IMR-90 (cell line): ENCODE data around the gene TENM3. TPM values are rescaled to one million over a fixed set of nuclear protein-coding genes. Genes with fewer than 3 reads are reported as not detected.

Experiments
- ATAC-seq: fragments of 200-7000 bp; cut with Tn5 transposase; 2 replicates; pipeline ENCODE4 v1.9.1; 2020; ENCODE audit warnings: low read depth, mild to moderate bottlenecking, moderate library complexity
- BruUV-seq: library from RNA; stranded (reverse); fragments of 400-500 nt; replicated peaks from 2 replicates; lab custom pipeline; 2021; lab: Mats Ljungman, UMichigan
- CTCF ChIA-PET: fragments of 300-600 bp; formaldehyde crosslinking; extraction: SDS; loops from one replicate; lab custom pipeline; 2021; ENCODE audit warnings: antibody characterized with exemption; lab: Yijun Ruan, JAX
- POLR2A ChIA-PET: fragments of 300-600 bp; sonication (Branson Sonifier 250); formaldehyde crosslinking; loops from one replicate; lab custom pipeline; 2022; ENCODE audit warnings: antibody characterized with exemption; ENCODE audit not compliant: unreplicated experiment; lab: Charles Lee
- DNase-seq: peaks from one replicate; pipeline ENCODE4 v3.0.0; 2013
- H2AFZ ChIP-seq: replicated peaks from 2 replicates; pipeline ENCODE3; 2013; ENCODE audit warnings: low read length, mild to moderate bottlenecking; ENCODE audit not compliant: poor library complexity
- H2AK5ac ChIP-seq: 2 replicates; pipeline ENCODE4 v1.6.1; 2013; ENCODE audit warnings: low read depth, low read length, inconsistent platforms
- H2AK9ac ChIP-seq: replicated peaks from 2 replicates; pipeline ENCODE3; 2013; ENCODE audit warnings: mild to moderate bottlenecking, low read depth, low read length, moderate library complexity; ENCODE audit not compliant: poor library complexity
- H2BK120ac ChIP-seq: 2 replicates; pipeline ENCODE4 v1.6.1; 2013; ENCODE audit warnings: low read depth, low read length, inconsistent platforms
- H2BK15ac ChIP-seq: 3 replicates; pipeline ENCODE4 v1.6.1; 2013; ENCODE audit warnings: low read depth, low read length, inconsistent platforms
- H2BK20ac ChIP-seq: 2 replicates; pipeline ENCODE4 v1.6.1; 2013; ENCODE audit warnings: low read depth, mild to moderate bottlenecking, inconsistent platforms, low read length, moderate library complexity
- H2BK5ac ChIP-seq: 2 replicates; pipeline ENCODE4 v1.6.1; 2013; ENCODE audit warnings: mild to moderate bottlenecking, low read depth, low read length, inconsistent platforms; ENCODE audit not compliant: poor library complexity, severe bottlenecking
- H3K14ac ChIP-seq: replicated peaks from 2 replicates; pipeline ENCODE4 v1.6.1; 2013; ENCODE audit warnings: low read depth, low read length, inconsistent platforms
- H3K18ac ChIP-seq: 2 replicates; pipeline ENCODE4 v1.6.1; 2013; ENCODE audit warnings: low read depth, low read length, control low read depth
- H3K23ac ChIP-seq: 2 replicates; pipeline ENCODE4 v1.6.1; 2013; ENCODE audit warnings: low read depth, low read length, inconsistent platforms
- H3K27ac ChIP-seq: 2 replicates; pipeline ENCODE4 v1.5.1; 2013; ENCODE audit warnings: mild to moderate bottlenecking, control low read depth, low read length; ENCODE audit not compliant: insufficient read depth
- H3K27me3 ChIP-seq: 2 replicates; pipeline ENCODE4 v1.6.1; 2013; ENCODE audit warnings: low read length; ENCODE audit not compliant: control insufficient read depth, insufficient read depth
- H3K36me3 ChIP-seq: 2 replicates; pipeline ENCODE4 v1.6.1; 2013; ENCODE audit warnings: low read length, mixed read lengths; ENCODE audit not compliant: control insufficient read depth, insufficient read depth
- H3K4ac ChIP-seq: 2 replicates; pipeline ENCODE4 v1.6.1; 2013; ENCODE audit warnings: low read depth, low read length, inconsistent platforms
- H3K4me1 ChIP-seq: 2 replicates; pipeline ENCODE4 v1.6.1; 2013; ENCODE audit warnings: low read length, mixed read lengths; ENCODE audit not compliant: control insufficient read depth, insufficient read depth
- H3K4me2 ChIP-seq: 2 replicates; pipeline ENCODE4 v1.6.1; 2013; ENCODE audit warnings: low read depth, mild to moderate bottlenecking, control low read depth, low read length, moderate library complexity
- H3K4me3 ChIP-seq: 2 replicates; pipeline ENCODE4 v1.5.1; 2013; ENCODE audit warnings: low read depth, mild to moderate bottlenecking, control low read depth, low read length, moderate library complexity; ENCODE audit not compliant: insufficient read depth
- H3K56ac ChIP-seq: 2 replicates; pipeline ENCODE4 v1.6.1; 2013; ENCODE audit warnings: low read length, inconsistent platforms; ENCODE audit not compliant: insufficient read depth; ENCODE audit errors: extremely low read depth
- H3K79me1 ChIP-seq, 2 experiments: 2 replicates each; pipeline ENCODE4 v1.6.1; 2013; ENCODE audit warnings: low read length in 2 of 2, inconsistent platforms in 1 of 2, low read depth in 1 of 2
- H3K9ac ChIP-seq: 2 replicates; pipeline ENCODE4 v1.6.1; 2013; ENCODE audit warnings: low read depth, low read length, control low read depth
- H3K9me1 ChIP-seq: 2 replicates; pipeline ENCODE4 v1.6.1; 2013; ENCODE audit warnings: low read length, inconsistent platforms; ENCODE audit not compliant: insufficient read depth
- H3K9me3 ChIP-seq: 2 replicates; pipeline ENCODE4 v1.6.1; 2013; ENCODE audit warnings: low read length; ENCODE audit not compliant: control insufficient read depth, insufficient read depth
- H4K20me1 ChIP-seq: 2 replicates; pipeline ENCODE4 v1.6.1; 2013; ENCODE audit warnings: low read length, inconsistent platforms; ENCODE audit not compliant: insufficient read depth
- H4K5ac ChIP-seq: 2 replicates; pipeline ENCODE4 v1.6.1; 2013; ENCODE audit warnings: mild to moderate bottlenecking, low read depth, low read length, control low read depth
- H4K8ac ChIP-seq, 2 experiments: 2 replicates each; pipeline ENCODE4 v1.6.1; 2013; ENCODE audit warnings: low read depth in 2 of 2, low read length in 2 of 2, control low read depth in 1 of 2, inconsistent platforms in 1 of 2
- H4K91ac ChIP-seq: 2 replicates; pipeline ENCODE4 v1.6.1; 2013; ENCODE audit warnings: low read depth, low read length, inconsistent platforms; ENCODE audit not compliant: insufficient read depth
- BHLHE40 ChIP-seq: fragments of 150-350 bp; IDR thresholded peaks from 2 replicates; pipeline ENCODE4 v1.6.1; 2016; ENCODE audit warnings: mild to moderate bottlenecking, low read depth, low read length
- CHD1 ChIP-seq: IDR thresholded peaks from 2 replicates; pipeline ENCODE4 v1.6.1; 2012; ENCODE audit warnings: low read depth, low read length, improper control_type of control experiment
- CTCF ChIP-seq: conservative IDR thresholded peaks from 2 replicates; pipeline ENCODE4 v1.5.1; 2012; ENCODE audit warnings: mild to moderate bottlenecking, low read depth, low read length, improper control_type of control experiment
- ELK1 ChIP-seq: fragments of 150-350 bp; IDR thresholded peaks from 2 replicates; pipeline ENCODE4 v1.6.1; 2016; ENCODE audit warnings: low read depth, mild to moderate bottlenecking, low read length, moderate library complexity, borderline replicate concordance
- MAZ ChIP-seq: IDR thresholded peaks from 2 replicates; pipeline ENCODE4 v1.6.1; 2012; ENCODE audit warnings: low read depth, mild to moderate bottlenecking, low read length, improper control_type of control experiment, moderate library complexity, borderline replicate concordance
- MXI1 ChIP-seq: IDR thresholded peaks from 2 replicates; pipeline ENCODE4 v1.6.1; 2012; ENCODE audit warnings: low read depth, mild to moderate bottlenecking, low read length, moderate library complexity, borderline replicate concordance
- POLR2A ChIP-seq: IDR thresholded peaks from 2 replicates; pipeline ENCODE4 v1.6.1; 2012; ENCODE audit warnings: mild to moderate bottlenecking, low read depth, low read length
- RAD21 ChIP-seq: IDR thresholded peaks from 2 replicates; pipeline ENCODE4 v1.6.1; 2012; ENCODE audit warnings: low read length, improper control_type of control experiment
- SMC3 ChIP-seq: fragments of 150-350 bp; IDR thresholded peaks from 2 replicates; pipeline ENCODE4 v1.6.1; 2016; ENCODE audit warnings: low read depth, mild to moderate bottlenecking, antibody characterized with exemption, low read length, moderate library complexity
- WGBS, 2 experiments: methylation state at CpG; one replicate each; pipeline versions ENCODE4 v1.1.5 to v1.1.7; 2013; ENCODE audit warnings: missing lambda C conversion rate in 2 of 2; ENCODE audit not compliant: insufficient read length in 1 of 2; ENCODE audit errors: extremely low coverage in 2 of 2; 5-methylcytosine and 5-hydroxymethylcytosine counted together
- dilution Hi-C: fragments of 300-500 bp; cut with HindIII; formaldehyde crosslinking; loops from one replicate; pipeline ENCODE4 v1.14.3; 2018; ENCODE audit warnings: low sequenced_read_pairs; ENCODE audit not compliant: unreplicated experiment
- in situ Hi-C: fragments of 300-500 bp; cut with MboI; formaldehyde crosslinking; loops from 3 replicates; pipeline ENCODE4 v1.14.3; 2019; ENCODE audit warnings: low sequenced_read_pairs, inconsistent platforms, mixed read lengths
- intact Hi-C: fragments of 100-400 bp; cut with micrococcal nuclease; formaldehyde crosslinking; loops from 2 replicates; pipeline ENCODE4 v1.10.0; 2022
- polyA plus RNA-seq, 3 experiments: library from polyadenylated mRNA; depleted of rRNA; stranded (reverse); fragments of >200 nt; gene quantifications; 2 replicates each; pipeline ENCODE4 v1.2.3, GENCODE V29; 2012; ENCODE audit warnings: low replicate concordance in 1 of 3
- total RNA-seq: library from RNA; depleted of rRNA; stranded (reverse); fragments of >200 nt; gene quantifications from 2 replicates; pipeline ENCODE4 v1.2.3, GENCODE V29; 2012

The TENM3 gene
- total and polyA plus RNA-seq, 2 of the 4 experiments (the other 2 are of a cell fraction), result 29.9 to 173 TPM

DNA sequence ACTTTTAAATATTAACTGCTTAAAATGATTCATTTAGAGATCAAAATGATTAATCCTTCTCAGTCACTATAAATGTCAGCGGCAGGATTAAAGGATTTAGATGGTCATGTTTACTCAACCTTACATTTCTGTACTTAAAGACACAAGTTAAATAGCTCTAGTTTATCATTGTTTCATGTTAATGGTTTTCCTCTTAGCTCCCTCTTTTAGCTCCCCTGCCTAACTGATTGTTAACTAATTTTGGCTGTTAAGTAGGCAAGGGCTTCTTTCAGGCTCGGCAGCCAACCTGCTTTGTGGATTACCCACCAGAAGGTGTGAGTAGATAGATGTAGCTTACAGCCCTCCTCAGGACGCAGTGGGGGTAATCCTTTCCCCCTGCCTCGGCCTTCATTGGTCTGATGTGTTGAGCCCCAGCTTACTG is 96.0 kb downstream of the TENM3 start:
- POLR2A ChIA-PET, result no interaction called here
- no CpG with 5 or more reads among the region's 4 CpGs for WGBS, 2 experiments
- no peak overlapping the region for H3K56ac ChIP-seq

More for the DNA sequence above, 96.0 kb downstream of the TENM3 start:
- Histone ChIP-seq H2BK120ac (no peak overlapping the region), H3K9ac (no peak overlapping the region), H3K79me1 (no peaks in the 10 kb centered on the region), H2AFZ (peak overlapping the region; percentile 66), H3K36me3 (no peaks in the 10 kb centered on the region), H4K20me1 (no peaks in the 10 kb centered on the region), H3K4me2 (no peak overlapping the region), H2BK5ac (no peak overlapping the region), H3K4ac (no peak overlapping the region), H3K4me1 (no peaks in the 10 kb centered on the region), H4K91ac (no peak overlapping the region), H2AK5ac (no peak overlapping the region), H3K23ac (no peak overlapping the region), H3K9me3 (no peaks in the 10 kb centered on the region), H3K9me1 (no peaks in the 10 kb centered on the region), H3K4me3 (no peak overlapping the region), H4K5ac (no peak overlapping the region), H4K8ac (no peak overlapping the region), H3K14ac (no peak overlapping the region), H3K27me3 (no peaks in the 10 kb centered on the region), H3K27ac (no peak overlapping the region), H2BK15ac (no peak overlapping the region), H2AK9ac (no peak overlapping the region), H2BK20ac (no peak overlapping the region), H3K18ac (no peak overlapping the region)
- CTCF ChIA-PET, result no interaction called here
- no peak for TF ChIP-seq MAZ
- TF ChIP-seq CHD1, result no peak
- no peak for TF ChIP-seq POLR2A
- TF ChIP-seq ELK1, result no peak
- TF ChIP-seq SMC3, result no peak
- no peak for TF ChIP-seq RAD21
- no peak for TF ChIP-seq BHLHE40
- no peak for TF ChIP-seq MXI1
- no peak for TF ChIP-seq CTCF
- dilution Hi-C loops, result no loop called here
- DNase-seq (no peak), ATAC-seq (no peak)
- intact Hi-C loops, result no loop called here
- in situ Hi-C loops, result no loop called here
- no TSS peak for BruUV-seq
